H1 (cell line): ENCODE results near the gene NFATC1. TPM values are rescaled to one million over a fixed set of nuclear protein-coding genes. Genes with fewer than 3 reads are reported as not detected.

Source experiments
- CTCF ChIA-PET: fragments of 300-600 bp; sonication (Branson Sonifier 250); formaldehyde crosslinking; loops from one replicate; lab custom pipeline; 2021; ENCODE audit not compliant: partially characterized antibody; lab: Charles Lee
- POLR2A ChIA-PET: fragments of 300-600 bp; sonication (Branson Sonifier 250); formaldehyde crosslinking; loops from one replicate; lab custom pipeline; 2021; ENCODE audit warnings: inconsistent platforms; ENCODE audit not compliant: partially characterized antibody; lab: Charles Lee
- DNase-seq, 2 experiments: peaks; one replicate each; pipeline versions ENCODE4 v3.0.0 to v3.0.0-alpha.2; 2010 to 2022; ENCODE audit warnings: low spot score in 2 of 2, low read depth in 1 of 2, mixed read lengths in 1 of 2
- FAIRE-seq: peaks from 2 replicates; lab custom pipeline; 2011; peaks lifted over from hg19 to GRCh38; lab: Jason Lieb, UNC
- H2AFZ ChIP-seq: 2 replicates; pipeline ENCODE4 v1.8.1; 2012; ENCODE audit warnings: low read length, inconsistent platforms
- H2AK5ac ChIP-seq: 2 replicates; pipeline ENCODE4 v1.6.1; 2013; ENCODE audit warnings: low read depth, low read length
- H2BK120ac ChIP-seq: replicated peaks from 2 replicates; pipeline ENCODE3; 2013; ENCODE audit warnings: low read depth, low read length, inconsistent platforms
- H2BK12ac ChIP-seq: 2 replicates; pipeline ENCODE4 v1.6.1; 2013; ENCODE audit warnings: low read depth, low read length
- H2BK15ac ChIP-seq: 2 replicates; pipeline ENCODE4 v1.6.1; 2013; ENCODE audit warnings: low read length
- H2BK20ac ChIP-seq: 2 replicates; pipeline ENCODE4 v1.6.1; 2013; ENCODE audit warnings: low read length
- H2BK5ac ChIP-seq: 2 replicates; pipeline ENCODE4 v1.6.1; 2013; ENCODE audit warnings: low read depth, low read length
- H3K14ac ChIP-seq: 2 replicates; pipeline ENCODE4 v1.6.1; 2013; ENCODE audit warnings: inconsistent platforms; ENCODE audit not compliant: insufficient read length
- H3K18ac ChIP-seq: 2 replicates; pipeline ENCODE4 v1.6.1; 2013; ENCODE audit warnings: low read length; ENCODE audit errors: extremely low read depth
- H3K23ac ChIP-seq: 2 replicates; pipeline ENCODE4 v1.6.1; 2013; ENCODE audit warnings: inconsistent platforms; ENCODE audit not compliant: insufficient read length
- H3K23me2 ChIP-seq: 2 replicates; pipeline ENCODE4 v1.6.1; 2013; ENCODE audit warnings: low read depth, low read length
- H3K27ac ChIP-seq: 2 replicates; pipeline ENCODE4 v1.6.1; 2011; ENCODE audit warnings: low read depth, low read length, inconsistent platforms
- H3K27me3 ChIP-seq, 4 experiments: replicated peaks in 1 of 4; 1 replicate in 1 of 4; 2 replicates in 3 of 4; pipeline versions ENCODE4 v1.6.1 to v1.8.1; 2011 to 2013; ENCODE audit warnings: low read length in 3 of 4, mild to moderate bottlenecking in 3 of 4, inconsistent platforms in 2 of 4, mixed read lengths in 2 of 4, moderate library complexity in 1 of 4; ENCODE audit not compliant: control insufficient read depth in 3 of 4, insufficient read depth in 3 of 4; ENCODE audit errors: extremely low read depth in 1 of 4
- H3K36me3 ChIP-seq, 4 experiments: 2 replicates each; pipeline versions ENCODE4 v1.6.1 to v1.8.1; 2011 to 2013; ENCODE audit warnings: mild to moderate bottlenecking in 4 of 4, low read length in 3 of 4, moderate library complexity in 2 of 4, control low read depth in 1 of 4, inconsistent platforms in 1 of 4; ENCODE audit not compliant: insufficient read depth in 4 of 4, control insufficient read depth in 2 of 4
- H3K4ac ChIP-seq: replicated peaks from 2 replicates; pipeline ENCODE3; 2013; ENCODE audit warnings: low read length, low read depth, mixed read lengths, inconsistent platforms; ENCODE audit not compliant: insufficient read length
- H3K4me1 ChIP-seq, 4 experiments: replicated peaks in 1 of 4; 1 replicate in 1 of 4; 2 replicates in 3 of 4; pipeline versions ENCODE4 v1.6.1 to v1.8.1; 2011 to 2013; ENCODE audit warnings: low read length in 3 of 4, inconsistent platforms in 2 of 4, mixed read lengths in 1 of 4; ENCODE audit not compliant: insufficient read depth in 4 of 4, control insufficient read depth in 3 of 4
- H3K4me2 ChIP-seq, 2 experiments: 2 replicates each; pipeline versions ENCODE4 v1.6.1 to v1.8.1; 2011 to 2013; ENCODE audit warnings: low read depth in 2 of 2, low read length in 2 of 2, control low read depth in 1 of 2, inconsistent platforms in 1 of 2, mild to moderate bottlenecking in 1 of 2; ENCODE audit not compliant: insufficient read depth in 1 of 2
- H3K4me3 ChIP-seq, 4 experiments: fragments of 200-600, 300-600 bp in 1 of 4; sonication (generic), shearing (Covaris generic), sonication (Bioruptor Twin) in 1 of 4; 2 replicates each; pipeline versions ENCODE4 v1.5.1 to v1.8.1; 2011 to 2016; ENCODE audit warnings: low read length in 4 of 4, low read depth in 3 of 4, control low read depth in 2 of 4, inconsistent platforms in 2 of 4, mild to moderate bottlenecking in 2 of 4, mixed read lengths in 1 of 4, moderate library complexity in 1 of 4; ENCODE audit not compliant: insufficient read depth in 2 of 4; ENCODE audit errors: extremely low read depth in 1 of 4
- H3K56ac ChIP-seq: replicated peaks from 2 replicates; pipeline ENCODE3; 2013; ENCODE audit warnings: low read depth, mild to moderate bottlenecking, mixed read lengths, low read length, inconsistent platforms; ENCODE audit not compliant: insufficient read length
- H3K79me1 ChIP-seq: 2 replicates; pipeline ENCODE4 v1.6.1; 2013; ENCODE audit warnings: low read depth, low read length, control low read depth
- H3K79me2 ChIP-seq, 2 experiments: 2 replicates each; pipeline versions ENCODE4 v1.6.1 to v1.8.1; 2012 to 2013; ENCODE audit warnings: low read length in 2 of 2, mild to moderate bottlenecking in 2 of 2, inconsistent platforms in 1 of 2; ENCODE audit not compliant: insufficient read depth in 2 of 2, control insufficient read depth in 1 of 2
- H3K9ac ChIP-seq, 4 experiments: replicated peaks in 1 of 4; 1 replicate in 1 of 4; 2 replicates in 3 of 4; pipeline versions ENCODE4 v1.6.1 to v1.8.1; 2011 to 2013; ENCODE audit warnings: low read depth in 3 of 4, low read length in 3 of 4, control low read depth in 2 of 4, mild to moderate bottlenecking in 2 of 4, moderate library complexity in 2 of 4, inconsistent platforms in 1 of 4; ENCODE audit errors: extremely low read depth in 1 of 4
- H3K9me3 ChIP-seq, 2 experiments: 2 replicates each; pipeline versions ENCODE4 v1.6.1 to v1.8.1; 2012 to 2013; ENCODE audit warnings: mild to moderate bottlenecking in 2 of 2, moderate library complexity in 2 of 2, control low read depth in 1 of 2, inconsistent platforms in 1 of 2, low read depth in 1 of 2, low read length in 1 of 2, mixed read lengths in 1 of 2; ENCODE audit not compliant: insufficient read depth in 2 of 2
- H4K20me1 ChIP-seq, 2 experiments: replicated peaks in 1 of 2; 2 replicates each; pipeline versions ENCODE3 to v1.8.1; 2011 to 2013; ENCODE audit warnings: inconsistent platforms in 2 of 2, low read length in 2 of 2, mild to moderate bottlenecking in 1 of 2; ENCODE audit not compliant: insufficient read depth in 2 of 2, control insufficient read depth in 1 of 2
- H4K5ac ChIP-seq: 2 replicates; pipeline ENCODE4 v1.6.1; 2013; ENCODE audit warnings: low read length, low read depth, mixed read lengths, inconsistent platforms; ENCODE audit not compliant: insufficient read length
- H4K8ac ChIP-seq: 2 replicates; pipeline ENCODE4 v1.8.0; 2013; ENCODE audit warnings: mild to moderate bottlenecking, moderate library complexity, low read length, inconsistent platforms; ENCODE audit not compliant: insufficient read depth; ENCODE audit errors: extremely low read depth
- H4K91ac ChIP-seq: replicated peaks from 2 replicates; pipeline ENCODE3; 2013; ENCODE audit warnings: low read length, mixed read lengths, inconsistent platforms; ENCODE audit not compliant: insufficient read length
- EZH2 ChIP-seq: fragments of 200-600 bp; sonication (generic); IDR thresholded peaks from 2 replicates; pipeline ENCODE4 v1.7.1; 2012; ENCODE audit warnings: low read depth, mild to moderate bottlenecking, moderate library complexity, low read length, inconsistent platforms; ENCODE audit not compliant: severe bottlenecking
- WGBS, 2 experiments: shearing (Covaris generic) in 1 of 2; methylation state at CpG; one replicate each; pipeline versions ENCODE4 v1.1.6 to v1.1.7; 2013 to 2015; ENCODE audit warnings: low lambda C conversion rate in 2 of 2, mixed read lengths in 2 of 2, inconsistent platforms in 1 of 2, low coverage in 1 of 2, missing lambda C conversion rate in 1 of 2; ENCODE audit not compliant: insufficient replicate concordance in 2 of 2, insufficient coverage in 1 of 2, insufficient read length in 1 of 2; ENCODE audit errors: extremely low coverage in 1 of 2, missing lambda C conversion rate in 1 of 2; 5-methylcytosine and 5-hydroxymethylcytosine counted together
- polyA plus RNA-seq, 7 experiments: library from polyadenylated mRNA; depleted of rRNA in 3 of 7; stranded (reverse) in 5 of 7; unstranded in 2 of 7; fragments of >200 nt in 5 of 7; fragments of 200-250 nt in 2 of 7; gene quantifications; 1 replicate in 5 of 7; 2 replicates in 1 of 7; 4 replicates in 1 of 7; pipeline versions ENCODE4 v1.2.1 to v1.2.3, GENCODE V29; 2011 to 2013; ENCODE audit warnings: missing spikeins in 2 of 7, mixed read lengths in 2 of 7
- total RNA-seq: library from RNA; stranded (reverse); fragmentation: NEBNext Ultra II Directional; extraction: Animal tissue kit (Norgen Biotek cat#: 25700); gene quantifications from 2 replicates; pipeline ENCODE4 v1.2.1, GENCODE V29; 2021

The NFATC1 gene
- total and polyA plus RNA-seq, 2 of the 8 experiments (the other 6 are each of a cell fraction or from before 2014, with no cell fraction given): 2.0 to 6.6 TPM

DNA sequence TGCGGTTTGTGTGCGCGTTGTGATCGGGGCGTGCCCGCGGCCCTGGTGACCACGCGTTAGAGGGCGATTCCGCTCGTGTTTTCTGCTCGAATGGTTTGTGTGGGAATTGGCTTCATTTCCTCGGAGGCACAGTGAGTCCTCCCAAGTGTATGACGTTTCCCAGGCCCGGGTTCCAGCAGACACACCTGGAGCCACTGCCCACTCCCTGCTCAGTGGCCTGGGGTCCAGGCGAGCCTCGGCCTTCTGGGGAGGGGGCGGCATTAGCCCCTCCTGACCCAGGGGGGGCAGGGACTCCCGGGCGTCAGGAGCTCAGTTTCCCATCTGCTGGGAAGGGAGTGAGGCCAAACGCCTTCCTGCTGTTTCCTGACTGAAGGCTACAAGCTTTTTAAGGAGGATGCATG lies 92.1 kb downstream of the NFATC1 start:
- Histone ChIP-seq H3K23me2 (no peaks in the 10 kb centered on the region), H2BK12ac (no peak overlapping the region), H3K18ac (no peak overlapping the region), H3K27me3 (no peaks in the 10 kb centered on the region), H3K4me2 (no peak overlapping the region), H3K36me3 (no peaks in the 10 kb centered on the region), H4K20me1 (peaks cover 0 to 1% of the 10 kb centered on the region in 2 experiments), H3K4me3 (no peak overlapping the region), H2BK20ac (no peak overlapping the region), H2BK5ac (no peak overlapping the region), H2AFZ (no peak overlapping the region), H4K8ac (no peak overlapping the region), H2BK120ac (no peak overlapping the region), H3K9me3 (no peaks in the 10 kb centered on the region), H3K23ac (no peak overlapping the region), H3K14ac (no peak overlapping the region), H3K9ac (no peak overlapping the region), H3K4me1 (no peaks in the 10 kb centered on the region), H3K79me1 (no peaks in the 10 kb centered on the region), H3K4ac (no peak overlapping the region), H4K91ac (no peak overlapping the region), H4K5ac (no peak overlapping the region), H3K56ac (no peak overlapping the region), H3K79me2 (no peaks in the 10 kb centered on the region), H2AK5ac (no peak overlapping the region), H2BK15ac (no peak overlapping the region), H3K27ac (no peak overlapping the region)
- ChIA-PET POLR2A (interaction anchor here (0.6 to 0.7 kb wide), 2 partner anchors 93 to 256 kb away, joined by 3 read pairs; no protein-coding TSS in a partner anchor), CTCF (interaction anchor here (0.5 to 1.4 kb wide), 5 partner anchors 20 to 112 kb away, joined by 3 read pairs; no protein-coding TSS in a partner anchor)
- DNase-seq: no peak
- no peak for TF ChIP-seq EZH2
- WGBS, 2 experiments: 88% methylated on average over 19 of the region's 22 CpGs; no CpG with 5 or more reads in 1 of the 2 experiments
- FAIRE-seq: no peak
